Smooth muscle cell of trachea (primary cell): ENCODE measurements around the gene NOPCHAP1. TPM values are rescaled to one million over a fixed set of nuclear protein-coding genes. Genes with fewer than 3 reads are reported as not detected.

Experiments used
- total RNA-seq: library from RNA; depleted of rRNA; stranded (reverse); fragments of >200 nt; gene quantifications from 2 replicates; pipeline ENCODE4 v1.2.1, GENCODE V29; 2014

The NOPCHAP1 gene, protein sequence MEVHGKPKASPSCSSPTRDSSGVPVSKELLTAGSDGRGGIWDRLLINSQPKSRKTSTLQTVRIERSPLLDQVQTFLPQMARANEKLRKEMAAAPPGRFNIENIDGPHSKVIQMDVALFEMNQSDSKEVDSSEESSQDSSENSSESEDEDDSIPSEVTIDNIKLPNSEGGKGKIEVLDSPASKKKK
- total RNA-seq = 4.6 and 6.3 TPM in 2 replicates

GRCh38 chr12:104986022-104986941 lies at the start of gene NOPCHAP1:
Gene NOPCHAP1, plus strand, starts transcription at chr12:104986316. Its CDS starts 37 bp downstream, at chr12:104986353.

DNA sequence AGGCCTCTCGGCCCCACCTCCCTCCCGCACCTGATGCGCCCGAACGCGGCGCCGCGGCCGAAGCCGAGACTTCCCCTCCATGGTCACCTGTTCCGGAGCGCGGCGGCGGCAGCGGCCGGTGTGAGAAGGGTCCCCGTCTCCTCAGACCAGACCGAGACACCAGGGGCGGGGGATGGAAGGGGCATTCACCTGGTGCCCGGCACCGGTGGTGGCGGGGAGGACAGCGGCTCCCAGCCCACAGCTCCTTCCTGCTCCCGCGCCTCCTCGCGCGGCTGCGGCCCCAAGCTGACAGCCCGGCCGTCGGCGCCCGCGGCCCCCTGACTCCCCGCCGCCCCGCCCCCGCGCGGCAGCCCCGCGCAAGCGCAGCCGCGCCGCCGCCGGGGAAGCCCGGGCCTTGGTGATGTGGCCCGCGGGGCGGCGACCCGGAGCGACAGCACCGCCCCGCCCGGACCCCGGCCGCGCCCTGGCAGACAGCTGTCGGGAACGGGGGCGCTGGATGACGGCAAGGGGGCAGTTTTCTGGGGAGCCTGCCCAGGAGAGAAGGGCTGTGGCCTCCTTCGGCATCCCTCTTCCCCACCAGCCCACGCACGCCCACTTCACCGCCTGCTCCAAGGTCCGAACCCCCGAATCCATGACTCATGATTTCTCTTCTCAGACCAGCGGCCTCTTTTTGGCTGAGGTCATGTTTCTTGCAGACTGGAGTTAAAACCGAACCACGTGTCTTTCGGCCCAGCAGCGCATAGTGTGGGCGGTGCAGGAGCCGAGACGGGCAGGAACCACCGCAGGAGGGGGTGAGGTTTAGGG lies 27.9 kb upstream of the NOPCHAP1 start, which contains the start of gene SLC41A2:
SLC41A2 (minus strand) TSS at position 290 of the 804 bp plus-strand sequence. CDS start 29,763 bp downstream, outside the sequence.

Other genes with a start within 250 kb of the NOPCHAP1 start
- gene SLC41A2, start 28.0 kb upstream of the NOPCHAP1 start, total RNA-seq = 22.1 and 26.6 TPM in 2 replicates
- 41.4 and 57.9 TPM in 2 replicates for gene ALDH1L2, start 98.1 kb downstream of the NOPCHAP1 start, total RNA-seq
- gene WASHC4, start 121.4 kb downstream of the NOPCHAP1 start, total RNA-seq = 93.0 and 115 TPM in 2 replicates
- gene APPL2, start 249.9 kb downstream of the NOPCHAP1 start, total RNA-seq = 46.7 and 58.9 TPM in 2 replicates